Hepatocyte (in vitro differentiated cells): ENCODE measurements around the gene ZBED1.

Experiments
- EZH2 ChIP-seq: fragments of 200-600 bp; sonication (generic); IDR thresholded peaks from 2 replicates; pipeline ENCODE4 v1.6.1; 2016; ENCODE audit warnings: antibody characterized with exemption, mild to moderate bottlenecking, borderline replicate concordance
- EZH2phosphoT487 ChIP-seq: fragments of 200-600 bp; sonication (generic); IDR thresholded peaks from one replicate; pipeline ENCODE4 v1.6.1; 2018; ENCODE audit warnings: antibody characterized with exemption, mild to moderate bottlenecking, low read depth, moderate library complexity; ENCODE audit not compliant: unreplicated experiment, severe bottlenecking
- TF ChIP-seq, protein P1 (sequence below): fragments of 200-600 bp; sonication (generic); IDR thresholded peaks from 2 replicates; pipeline ENCODE4 v1.5.1; 2016; ENCODE audit warnings: antibody characterized with exemption, mild to moderate bottlenecking; ENCODE audit not compliant: poor library complexity

DNA sequence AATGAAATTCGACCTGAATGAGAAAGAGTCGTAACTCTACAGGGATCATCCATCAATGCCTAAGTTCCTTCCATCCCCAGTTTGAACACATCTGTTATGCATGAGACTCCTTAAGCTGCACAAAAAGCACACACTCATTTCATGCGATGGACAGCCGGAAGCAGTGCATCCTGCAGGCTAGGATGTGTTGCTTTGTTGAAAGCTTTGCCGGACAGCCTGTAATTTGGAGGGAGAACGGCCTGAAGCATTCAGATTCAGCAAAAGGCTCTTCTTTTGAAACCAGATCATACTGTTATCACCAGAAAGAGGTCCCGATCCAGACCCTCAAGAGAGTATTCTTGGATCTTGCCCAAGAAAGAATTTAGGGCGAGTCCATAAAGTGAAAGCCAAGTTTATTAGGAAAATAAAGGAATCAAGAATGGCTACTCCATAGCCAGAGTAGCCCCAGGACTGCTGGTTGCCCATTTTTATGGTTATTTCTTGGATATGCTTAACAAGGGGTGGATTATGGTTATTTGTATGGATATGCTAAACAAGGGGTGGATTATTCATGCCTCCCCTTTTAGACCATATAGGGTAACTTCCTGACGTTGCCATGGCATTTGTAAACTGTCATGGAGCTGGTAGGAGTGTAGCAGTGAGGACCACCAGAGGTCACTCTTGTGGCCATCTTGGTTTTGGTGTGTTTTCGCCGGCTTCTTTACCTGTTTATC is 48.1 kb upstream of the ZBED1 start:
- TF ChIP-seq, protein P1, sequence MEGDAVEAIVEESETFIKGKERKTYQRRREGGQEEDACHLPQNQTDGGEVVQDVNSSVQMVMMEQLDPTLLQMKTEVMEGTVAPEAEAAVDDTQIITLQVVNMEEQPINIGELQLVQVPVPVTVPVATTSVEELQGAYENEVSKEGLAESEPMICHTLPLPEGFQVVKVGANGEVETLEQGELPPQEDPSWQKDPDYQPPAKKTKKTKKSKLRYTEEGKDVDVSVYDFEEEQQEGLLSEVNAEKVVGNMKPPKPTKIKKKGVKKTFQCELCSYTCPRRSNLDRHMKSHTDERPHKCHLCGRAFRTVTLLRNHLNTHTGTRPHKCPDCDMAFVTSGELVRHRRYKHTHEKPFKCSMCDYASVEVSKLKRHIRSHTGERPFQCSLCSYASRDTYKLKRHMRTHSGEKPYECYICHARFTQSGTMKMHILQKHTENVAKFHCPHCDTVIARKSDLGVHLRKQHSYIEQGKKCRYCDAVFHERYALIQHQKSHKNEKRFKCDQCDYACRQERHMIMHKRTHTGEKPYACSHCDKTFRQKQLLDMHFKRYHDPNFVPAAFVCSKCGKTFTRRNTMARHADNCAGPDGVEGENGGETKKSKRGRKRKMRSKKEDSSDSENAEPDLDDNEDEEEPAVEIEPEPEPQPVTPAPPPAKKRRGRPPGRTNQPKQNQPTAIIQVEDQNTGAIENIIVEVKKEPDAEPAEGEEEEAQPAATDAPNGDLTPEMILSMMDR, result peak; percentile 14
- TF ChIP-seq EZH2, result no peak
- no peak for TF ChIP-seq EZH2phosphoT487
